ENCODE data around the gene CATSPERD.

Gene CATSPERD

DNA sequence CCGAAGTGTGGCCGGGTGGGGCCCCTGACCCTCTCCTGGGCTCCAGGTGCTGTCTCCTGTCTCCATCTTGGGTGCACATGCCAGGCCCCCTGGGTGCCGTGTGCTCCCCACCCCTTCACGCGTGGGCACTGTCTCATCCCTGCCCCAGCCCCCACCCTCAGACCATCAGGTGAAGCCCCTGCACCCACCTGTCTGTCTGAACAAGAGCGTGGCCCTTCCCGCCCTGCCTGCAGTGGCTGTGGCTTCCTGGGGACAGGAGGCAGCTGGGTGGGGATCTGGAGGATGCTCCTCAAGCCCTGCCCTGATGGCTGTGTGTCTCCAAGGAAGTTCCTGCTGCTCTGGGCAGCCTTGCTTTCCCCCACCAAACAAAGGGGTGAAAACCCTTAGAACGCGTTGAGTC, 61.9 kb downstream of the CATSPERD start:
- TF ChIP-seq, protein P1, sequence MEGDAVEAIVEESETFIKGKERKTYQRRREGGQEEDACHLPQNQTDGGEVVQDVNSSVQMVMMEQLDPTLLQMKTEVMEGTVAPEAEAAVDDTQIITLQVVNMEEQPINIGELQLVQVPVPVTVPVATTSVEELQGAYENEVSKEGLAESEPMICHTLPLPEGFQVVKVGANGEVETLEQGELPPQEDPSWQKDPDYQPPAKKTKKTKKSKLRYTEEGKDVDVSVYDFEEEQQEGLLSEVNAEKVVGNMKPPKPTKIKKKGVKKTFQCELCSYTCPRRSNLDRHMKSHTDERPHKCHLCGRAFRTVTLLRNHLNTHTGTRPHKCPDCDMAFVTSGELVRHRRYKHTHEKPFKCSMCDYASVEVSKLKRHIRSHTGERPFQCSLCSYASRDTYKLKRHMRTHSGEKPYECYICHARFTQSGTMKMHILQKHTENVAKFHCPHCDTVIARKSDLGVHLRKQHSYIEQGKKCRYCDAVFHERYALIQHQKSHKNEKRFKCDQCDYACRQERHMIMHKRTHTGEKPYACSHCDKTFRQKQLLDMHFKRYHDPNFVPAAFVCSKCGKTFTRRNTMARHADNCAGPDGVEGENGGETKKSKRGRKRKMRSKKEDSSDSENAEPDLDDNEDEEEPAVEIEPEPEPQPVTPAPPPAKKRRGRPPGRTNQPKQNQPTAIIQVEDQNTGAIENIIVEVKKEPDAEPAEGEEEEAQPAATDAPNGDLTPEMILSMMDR (IDR thresholded peaks at IDR 0.05; ENCODE audit: low read depth, low read length), result no peak
- DNase-seq (ENCODE audit: extremely low read depth, low read depth), result no peak

DNA sequence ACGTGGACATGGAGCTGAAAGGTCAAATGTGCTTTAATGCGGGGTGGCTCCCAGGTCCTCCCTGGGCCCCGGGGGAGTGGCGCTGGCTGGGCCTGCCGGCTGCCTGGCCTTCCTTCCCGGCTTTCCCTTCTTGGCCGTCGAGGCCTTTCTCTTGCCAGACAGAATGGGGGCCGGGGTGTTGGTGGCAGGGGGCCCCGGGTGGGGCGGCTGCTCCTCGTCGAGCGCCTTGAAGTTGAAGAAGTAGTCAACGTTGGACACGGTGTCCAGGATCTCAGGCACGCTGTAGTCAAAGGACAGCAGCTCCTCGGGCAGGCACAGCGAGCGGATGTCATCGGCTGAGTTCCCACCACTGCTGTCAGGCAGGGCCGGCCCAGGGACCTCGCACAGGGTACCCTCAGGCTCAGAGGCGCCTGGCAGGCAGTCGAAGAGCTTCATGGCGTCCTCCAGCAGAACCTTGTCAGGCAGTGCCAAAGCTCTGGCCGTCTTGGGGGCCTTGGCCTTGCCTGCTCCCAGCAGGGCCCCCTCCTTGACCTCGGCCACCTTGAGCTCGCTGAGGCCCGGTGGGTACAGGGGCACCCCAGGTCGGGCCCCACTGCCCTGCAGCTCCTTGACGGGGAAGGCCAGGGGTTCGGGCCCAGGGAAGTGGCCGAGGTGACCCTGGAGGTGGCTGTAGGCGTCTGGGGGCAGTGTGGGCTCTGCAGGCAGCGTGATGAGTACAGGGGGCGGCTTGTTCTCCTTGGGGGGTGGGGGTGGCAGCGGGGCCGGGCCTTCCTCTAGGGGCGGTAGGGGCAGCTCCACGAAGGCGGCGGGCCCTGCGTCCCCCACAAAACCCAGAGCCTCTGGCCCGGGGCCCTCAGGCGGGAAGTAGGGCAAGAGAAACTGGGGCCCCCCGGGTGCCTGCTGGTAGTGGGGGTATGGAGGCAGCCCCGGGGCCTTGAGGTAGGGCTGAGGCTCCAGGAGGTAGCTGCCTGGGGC, 62.8 kb downstream of the CATSPERD start:
- TF ChIP-seq, protein P1 (IDR thresholded peaks at IDR 0.05; ENCODE audit: low read depth, low read length), result no peak
- DNase-seq (ENCODE audit: extremely low read depth, low read depth), result no peak

DNA sequence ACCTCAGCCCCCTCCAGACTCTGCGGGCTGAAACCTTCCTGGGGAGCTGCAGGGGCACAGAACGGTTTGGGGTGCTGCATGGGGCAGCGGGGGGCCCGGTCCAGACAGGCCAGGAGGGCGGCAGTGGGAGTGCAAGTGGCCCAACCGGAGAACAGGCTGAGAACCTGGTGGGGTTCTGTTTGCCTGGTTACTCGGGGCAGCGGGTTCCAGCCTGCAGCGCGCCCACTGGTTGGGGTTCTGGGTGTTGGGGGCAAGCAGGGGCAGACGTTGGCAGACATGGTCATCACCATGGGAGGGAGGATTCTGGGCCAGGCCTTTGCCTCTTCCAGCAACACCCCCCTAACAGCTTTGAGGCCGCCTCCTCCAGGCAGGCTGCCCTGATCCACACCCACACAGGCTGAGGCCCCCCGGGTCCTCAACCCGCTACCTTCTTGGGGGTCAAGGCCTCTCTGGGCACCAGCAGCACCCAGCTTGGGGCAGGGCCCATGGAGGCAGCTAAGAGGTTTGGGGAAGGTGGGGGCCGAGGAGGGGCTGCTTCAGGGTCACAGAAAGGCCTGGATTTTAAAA, 64.2 kb downstream of the CATSPERD start, which contains the start of gene PRR22:
PRR22 (minus strand) TSS at position 166 of the 567 bp plus-strand sequence; CDS start at position 80, 86 bp downstream.
- DNase-seq (ENCODE audit: extremely low read depth, low read depth), result no peak
- TF ChIP-seq, protein P1 (IDR thresholded peaks at IDR 0.05; ENCODE audit: low read depth, low read length), result no peak

DNA sequence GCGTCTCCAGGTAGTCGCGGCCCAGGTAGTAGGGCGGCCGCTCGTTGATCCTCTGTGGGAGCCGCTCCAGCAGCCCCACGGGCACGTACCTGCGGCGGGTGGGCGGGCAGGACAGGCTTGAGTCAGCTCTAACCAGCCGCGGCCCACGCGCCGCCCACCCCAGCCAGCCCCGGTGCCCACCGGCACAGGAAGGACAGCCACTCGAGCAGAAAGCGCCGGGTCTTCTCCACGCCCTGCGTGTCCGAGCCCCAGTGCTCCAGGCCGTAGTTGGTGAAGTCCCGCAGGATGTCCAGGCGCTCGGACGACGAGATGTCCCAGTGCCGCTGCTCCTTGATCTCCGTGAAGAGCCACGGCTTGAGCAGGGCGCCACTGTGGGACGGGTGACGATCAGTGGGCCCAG, 65.0 kb downstream of the CATSPERD start:
- TF ChIP-seq, protein P1 (IDR thresholded peaks at IDR 0.05; ENCODE audit: low read depth, low read length), result no peak
- no peak for DNase-seq (ENCODE audit: extremely low read depth, low read depth)

DNA sequence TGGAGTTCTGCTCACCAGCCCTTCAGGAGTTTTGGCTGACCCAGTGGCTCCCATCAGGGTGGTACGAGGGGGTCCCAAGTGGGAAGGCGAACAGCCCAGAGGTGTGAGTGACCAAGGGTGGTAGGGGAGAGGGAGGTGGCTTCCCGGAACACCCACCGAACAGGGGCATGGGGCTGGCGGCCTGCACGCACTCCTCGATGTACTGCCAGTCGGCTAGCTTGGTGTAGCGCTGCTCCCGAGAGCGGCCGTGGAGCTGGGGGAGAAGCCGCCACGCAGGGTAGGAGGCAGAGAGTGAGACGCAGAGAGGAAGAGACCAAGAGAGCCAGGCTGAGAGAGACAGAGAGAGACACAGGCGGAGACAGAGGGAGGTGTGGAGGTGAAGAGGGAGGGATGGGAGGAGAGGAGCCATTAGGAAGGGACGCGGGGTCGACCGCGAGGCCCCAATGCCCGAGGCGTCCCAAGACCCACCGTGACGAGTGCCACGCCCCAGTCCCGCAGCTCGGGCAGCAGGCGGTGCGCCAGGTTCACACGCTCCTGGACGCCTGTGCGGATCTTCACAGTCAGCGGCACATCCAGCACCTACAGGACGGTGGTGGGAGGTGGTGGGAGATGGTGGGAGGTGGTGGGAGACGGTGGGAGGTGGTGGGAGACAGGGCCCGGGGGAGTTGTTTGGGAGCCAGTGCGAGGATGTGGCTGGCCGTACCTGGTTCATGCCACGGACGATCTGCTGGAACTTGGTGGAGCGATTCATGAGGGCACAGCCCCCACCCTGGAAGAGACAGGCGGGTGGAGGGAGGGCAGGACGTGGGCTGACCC, 66.4 kb downstream of the CATSPERD start:
- TF ChIP-seq, protein P1 (IDR thresholded peaks at IDR 0.05; ENCODE audit: low read depth, low read length), result no peak
- no peak for DNase-seq (ENCODE audit: extremely low read depth, low read depth)

DNA sequence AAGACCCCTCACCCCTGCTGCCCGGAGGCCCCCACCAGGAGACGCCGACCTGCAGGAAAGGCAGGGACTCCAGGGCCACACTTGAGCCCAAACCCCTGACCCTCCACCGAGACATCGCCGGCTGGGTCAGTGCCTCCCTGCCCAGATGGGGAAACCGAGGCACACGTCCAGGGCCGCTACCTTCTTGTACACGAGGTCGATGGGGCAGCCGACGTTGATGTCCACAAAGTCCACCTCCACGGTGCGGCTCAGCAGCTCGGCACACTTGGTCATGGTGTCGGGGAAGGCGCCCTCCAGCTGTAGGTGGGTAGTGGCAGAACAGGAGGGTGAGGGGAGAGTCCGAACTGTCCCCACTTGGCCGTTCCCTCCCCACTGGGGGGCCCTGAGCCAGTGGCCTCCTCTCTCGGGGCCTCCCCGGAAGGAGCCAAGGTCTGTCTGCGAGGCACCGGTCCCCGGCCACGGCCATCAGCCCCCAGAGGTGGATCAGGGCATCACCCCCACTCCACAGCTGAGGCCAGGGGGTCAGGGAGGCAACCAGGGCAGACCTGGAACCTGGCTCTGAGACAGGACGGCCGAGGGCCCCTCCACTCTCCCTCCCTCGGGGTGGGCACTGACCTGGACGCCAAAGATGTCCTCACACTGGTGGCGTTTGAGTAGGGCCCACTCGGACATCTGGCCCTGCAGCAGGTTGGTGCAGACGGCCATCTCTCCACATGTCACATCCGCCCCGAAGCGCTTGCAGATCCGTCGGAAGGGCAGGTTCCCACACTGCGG, 67.2 kb downstream of the CATSPERD start:
- TF ChIP-seq, protein P1 (IDR thresholded peaks at IDR 0.05; ENCODE audit: low read depth, low read length), result no peak
- no peak for DNase-seq (ENCODE audit: extremely low read depth, low read depth)
